ENCODE measurements around the gene DGCR6.
"Not testable (repeated sequence)": the region's sequence is repeated elsewhere in the genome, so short reads cannot be mapped to it uniquely, and the experiment has no call there.

DGCR6 gene

DNA sequence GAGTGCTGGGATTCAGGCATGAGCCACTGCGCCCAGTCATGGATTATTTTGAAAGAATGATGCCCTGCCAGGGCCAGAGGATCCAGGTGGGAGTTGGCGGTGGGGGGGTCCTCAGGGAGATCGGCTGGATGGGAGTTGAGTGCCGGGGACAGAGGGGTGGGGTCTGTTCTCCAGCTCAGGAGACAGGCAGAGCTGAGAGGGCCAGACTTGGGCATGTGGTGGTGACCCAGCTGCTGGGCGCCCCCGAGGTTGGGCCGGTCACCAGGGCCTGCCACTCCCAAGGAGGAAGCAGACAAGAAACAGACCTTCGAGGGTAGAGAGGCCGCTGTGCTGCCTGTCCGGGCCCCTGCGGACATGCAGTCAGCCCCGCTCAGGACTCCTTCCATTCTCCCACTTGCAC lies 41.8 kb downstream of the DGCR6 start:
- Histone ChIP-seq H3K9ac (no peak overlapping the region), H3K27me3 (ENCODE audit: control insufficient read depth, insufficient read depth, low read length) (no peaks in the 10 kb centered on the region), H3K4me2 (ENCODE audit: low read length) (no peak overlapping the region), H3K9me3 (ENCODE audit: control insufficient read depth, low read length) (no peaks in the 10 kb centered on the region), H3K36me3 (ENCODE audit: control insufficient read depth, insufficient read depth, low read length) (no peaks in the 10 kb centered on the region), H2AFZ (no peak overlapping the region), H3K4me1 (no peaks in the 10 kb centered on the region), H3K79me2 (no peaks in the 10 kb centered on the region), H3K4me3 (ENCODE audit: low read depth, low read length) (no peak overlapping the region), H3K27ac (no peak overlapping the region)
- TF ChIP-seq, protein P1, sequence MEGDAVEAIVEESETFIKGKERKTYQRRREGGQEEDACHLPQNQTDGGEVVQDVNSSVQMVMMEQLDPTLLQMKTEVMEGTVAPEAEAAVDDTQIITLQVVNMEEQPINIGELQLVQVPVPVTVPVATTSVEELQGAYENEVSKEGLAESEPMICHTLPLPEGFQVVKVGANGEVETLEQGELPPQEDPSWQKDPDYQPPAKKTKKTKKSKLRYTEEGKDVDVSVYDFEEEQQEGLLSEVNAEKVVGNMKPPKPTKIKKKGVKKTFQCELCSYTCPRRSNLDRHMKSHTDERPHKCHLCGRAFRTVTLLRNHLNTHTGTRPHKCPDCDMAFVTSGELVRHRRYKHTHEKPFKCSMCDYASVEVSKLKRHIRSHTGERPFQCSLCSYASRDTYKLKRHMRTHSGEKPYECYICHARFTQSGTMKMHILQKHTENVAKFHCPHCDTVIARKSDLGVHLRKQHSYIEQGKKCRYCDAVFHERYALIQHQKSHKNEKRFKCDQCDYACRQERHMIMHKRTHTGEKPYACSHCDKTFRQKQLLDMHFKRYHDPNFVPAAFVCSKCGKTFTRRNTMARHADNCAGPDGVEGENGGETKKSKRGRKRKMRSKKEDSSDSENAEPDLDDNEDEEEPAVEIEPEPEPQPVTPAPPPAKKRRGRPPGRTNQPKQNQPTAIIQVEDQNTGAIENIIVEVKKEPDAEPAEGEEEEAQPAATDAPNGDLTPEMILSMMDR (IDR thresholded peaks at IDR 0.05): no peak

DNA sequence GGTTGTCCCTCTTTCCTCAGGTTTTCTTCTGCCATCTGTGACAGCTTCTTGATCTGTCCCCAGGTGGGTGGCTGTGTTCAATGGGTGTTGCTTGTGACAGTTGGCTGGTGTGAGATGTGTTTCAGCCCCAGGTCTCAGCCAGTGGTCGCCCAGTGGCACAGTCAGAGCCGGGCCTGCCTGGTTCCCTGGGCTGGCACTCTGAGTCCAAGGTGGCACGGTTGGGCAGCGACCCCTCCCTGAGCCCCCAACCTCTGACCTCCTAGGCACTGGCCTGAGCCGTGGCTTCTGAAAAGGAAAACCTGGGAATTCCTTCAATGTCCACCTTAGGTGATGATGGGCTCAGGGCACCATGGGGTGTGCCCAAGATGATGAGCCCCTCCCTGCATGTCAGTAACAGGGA lies 44.0 kb downstream of the DGCR6 start:
- TF ChIP-seq, protein P1 (IDR thresholded peaks at IDR 0.05): no peak
- no peaks in the 10 kb centered on the region for H3K36me3 ChIP-seq (ENCODE audit: control insufficient read depth, insufficient read depth, low read length)
- H3K9me3 ChIP-seq (ENCODE audit: control insufficient read depth, low read length): no peaks in the 10 kb centered on the region
- H3K79me2 ChIP-seq: no peaks in the 10 kb centered on the region
- H3K27ac ChIP-seq: no peak overlapping the region
- no peak overlapping the region for H3K4me3 ChIP-seq (ENCODE audit: low read depth, low read length)
- no peaks in the 10 kb centered on the region for H3K4me1 ChIP-seq
- no peaks in the 10 kb centered on the region for H3K27me3 ChIP-seq (ENCODE audit: control insufficient read depth, insufficient read depth, low read length)
- H3K4me2 ChIP-seq (ENCODE audit: low read length): no peak overlapping the region
- H2AFZ ChIP-seq: no peak overlapping the region
- H3K9ac ChIP-seq: no peak overlapping the region

DNA sequence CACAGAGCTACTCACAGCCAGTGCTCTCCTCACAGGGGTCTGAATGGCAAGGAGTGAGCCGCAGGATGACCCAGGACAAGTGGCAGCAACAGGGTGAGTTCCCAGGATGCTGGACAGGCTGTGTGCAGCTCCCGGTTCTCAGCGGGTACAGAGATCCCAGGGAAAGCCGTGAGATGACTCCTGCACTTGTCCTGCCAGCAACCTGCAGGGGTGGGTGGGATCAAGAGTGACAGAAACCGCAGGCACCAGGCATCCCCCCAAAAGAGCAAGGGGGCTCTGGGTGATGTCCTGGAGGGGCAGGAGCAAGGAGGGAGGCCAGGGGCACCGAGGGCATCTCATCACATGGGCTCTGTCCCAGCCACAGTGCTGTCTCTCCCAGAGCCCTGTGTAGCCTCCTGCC lies 45.9 kb downstream of the DGCR6 start:
- TF ChIP-seq, protein P1 (IDR thresholded peaks at IDR 0.05): no peak

DNA sequence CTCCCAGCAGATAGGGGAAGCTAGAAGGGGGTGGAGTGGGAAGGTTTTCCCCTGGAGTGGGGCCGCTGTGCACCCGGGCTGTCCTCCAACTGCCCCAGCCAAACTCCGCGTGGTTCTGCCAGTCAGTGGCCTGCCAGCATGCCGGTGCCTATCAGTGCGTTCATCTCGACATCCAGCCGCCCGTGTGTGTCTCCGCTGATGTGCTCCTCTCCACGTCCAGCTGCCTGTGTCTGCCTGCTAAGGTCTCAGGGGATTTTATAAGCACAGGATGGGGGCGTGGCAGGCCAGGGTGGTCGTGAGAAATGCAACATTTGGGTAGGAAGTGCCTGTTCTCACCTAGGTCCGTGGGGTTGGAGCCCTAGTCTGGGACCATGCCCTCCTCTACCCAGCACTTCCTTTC lies 47.0 kb downstream of the DGCR6 start:
- H3K4me1 ChIP-seq; H3K79me2 ChIP-seq; H3K9me3 ChIP-seq (ENCODE audit: control insufficient read depth, low read length); H2AFZ ChIP-seq; H3K27me3 ChIP-seq (ENCODE audit: control insufficient read depth, insufficient read depth, low read length); H3K36me3 ChIP-seq (ENCODE audit: control insufficient read depth, insufficient read depth, low read length); H3K4me2 ChIP-seq (ENCODE audit: low read length); H3K4me3 ChIP-seq (ENCODE audit: low read depth, low read length); H3K9ac ChIP-seq; H3K27ac ChIP-seq: not testable (repeated sequence)

More for the DNA sequence above, 45.9 kb downstream of the DGCR6 start:
- Histone ChIP-seq H3K4me2 (ENCODE audit: low read length) (no peak overlapping the region), H3K4me1 (no peaks in the 10 kb centered on the region), H3K4me3 (ENCODE audit: low read depth, low read length) (no peak overlapping the region), H3K36me3 (ENCODE audit: control insufficient read depth, insufficient read depth, low read length) (no peaks in the 10 kb centered on the region), H3K79me2 (no peaks in the 10 kb centered on the region), H3K27ac (no peak overlapping the region), H3K9me3 (ENCODE audit: control insufficient read depth, low read length) (no peaks in the 10 kb centered on the region), H2AFZ (no peak overlapping the region), H3K9ac (no peak overlapping the region), H3K27me3 (ENCODE audit: control insufficient read depth, insufficient read depth, low read length) (no peaks in the 10 kb centered on the region)

DNA sequence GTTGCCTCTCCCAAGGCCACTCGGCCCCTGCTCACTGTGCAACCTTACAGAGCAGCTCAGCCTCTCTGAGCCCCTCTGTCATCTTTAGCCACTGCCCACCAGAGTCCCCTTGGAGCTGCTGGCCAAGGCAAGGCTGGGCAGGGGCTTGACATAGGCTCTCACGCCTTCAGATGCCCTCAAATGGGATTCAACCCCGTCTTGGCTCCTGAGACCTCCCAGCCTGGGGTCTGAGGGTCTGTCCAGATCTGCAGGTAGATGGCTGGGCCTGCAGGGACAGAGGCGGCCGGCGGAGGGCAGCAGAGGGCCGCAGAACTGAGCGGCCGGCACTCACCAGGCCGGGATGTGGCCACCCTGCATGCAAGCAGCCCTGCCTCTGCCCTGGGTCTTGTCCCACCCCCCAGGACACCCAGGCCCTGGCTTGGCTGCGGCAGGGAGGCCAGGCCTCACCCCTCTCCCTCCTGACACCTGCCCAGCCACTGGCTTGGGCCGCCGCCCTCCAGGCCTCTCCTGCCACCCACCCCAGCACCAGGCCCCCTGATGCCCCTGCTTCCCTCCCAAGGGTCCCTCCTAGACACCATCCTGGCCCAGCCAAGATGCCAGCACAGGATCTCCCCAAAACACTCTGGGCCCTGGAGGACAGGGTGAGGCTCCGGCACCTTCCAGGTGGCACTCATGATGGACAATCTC lies 48.3 kb downstream of the DGCR6 start:
- H3K4me1 ChIP-seq; H3K36me3 ChIP-seq (ENCODE audit: control insufficient read depth, insufficient read depth, low read length); H3K9me3 ChIP-seq (ENCODE audit: control insufficient read depth, low read length); H3K79me2 ChIP-seq; H3K27me3 ChIP-seq (ENCODE audit: control insufficient read depth, insufficient read depth, low read length); H3K9ac ChIP-seq; H3K4me2 ChIP-seq (ENCODE audit: low read length); H2AFZ ChIP-seq; H3K27ac ChIP-seq; H3K4me3 ChIP-seq (ENCODE audit: low read depth, low read length): not testable (repeated sequence)
- TF ChIP-seq, protein P1 (IDR thresholded peaks at IDR 0.05): peak; percentile 56
